ENCODE measurements around the gene SLC6A6.

Gene SLC6A6

DNA sequence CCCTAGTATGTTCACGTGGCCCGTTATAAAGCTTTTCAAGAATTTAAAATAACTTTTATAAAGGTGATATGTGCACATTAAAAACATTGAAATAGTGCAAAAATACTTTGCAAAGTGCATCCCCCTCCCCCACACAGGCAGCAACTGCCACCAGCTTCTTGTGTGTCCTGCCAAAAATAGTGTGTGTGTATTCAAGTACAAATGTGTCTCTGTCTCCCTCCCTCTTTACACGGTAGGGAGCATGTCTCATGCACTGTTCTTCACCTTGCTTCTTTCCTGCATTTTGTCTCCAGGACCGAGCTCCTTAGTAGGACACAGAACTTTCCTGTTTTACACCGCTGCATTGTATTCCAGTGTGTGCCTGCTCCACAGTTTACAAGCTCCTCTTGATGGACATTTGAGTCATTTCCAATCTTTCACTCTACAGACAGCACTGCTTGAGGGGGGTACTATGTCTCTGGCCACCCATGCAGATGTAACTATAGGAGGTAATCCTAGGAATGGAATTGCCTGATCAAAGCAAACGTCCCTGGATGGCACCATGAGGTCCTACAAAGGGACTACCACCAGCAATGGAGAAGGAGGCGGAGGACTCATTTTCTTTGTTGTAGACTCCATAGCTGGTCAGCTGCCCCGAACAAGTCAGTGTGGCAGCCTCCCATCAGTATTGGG, 52.4 kb downstream of the SLC6A6 start:
- DNase-seq (ENCODE audit: low spot score): no peak

DNA sequence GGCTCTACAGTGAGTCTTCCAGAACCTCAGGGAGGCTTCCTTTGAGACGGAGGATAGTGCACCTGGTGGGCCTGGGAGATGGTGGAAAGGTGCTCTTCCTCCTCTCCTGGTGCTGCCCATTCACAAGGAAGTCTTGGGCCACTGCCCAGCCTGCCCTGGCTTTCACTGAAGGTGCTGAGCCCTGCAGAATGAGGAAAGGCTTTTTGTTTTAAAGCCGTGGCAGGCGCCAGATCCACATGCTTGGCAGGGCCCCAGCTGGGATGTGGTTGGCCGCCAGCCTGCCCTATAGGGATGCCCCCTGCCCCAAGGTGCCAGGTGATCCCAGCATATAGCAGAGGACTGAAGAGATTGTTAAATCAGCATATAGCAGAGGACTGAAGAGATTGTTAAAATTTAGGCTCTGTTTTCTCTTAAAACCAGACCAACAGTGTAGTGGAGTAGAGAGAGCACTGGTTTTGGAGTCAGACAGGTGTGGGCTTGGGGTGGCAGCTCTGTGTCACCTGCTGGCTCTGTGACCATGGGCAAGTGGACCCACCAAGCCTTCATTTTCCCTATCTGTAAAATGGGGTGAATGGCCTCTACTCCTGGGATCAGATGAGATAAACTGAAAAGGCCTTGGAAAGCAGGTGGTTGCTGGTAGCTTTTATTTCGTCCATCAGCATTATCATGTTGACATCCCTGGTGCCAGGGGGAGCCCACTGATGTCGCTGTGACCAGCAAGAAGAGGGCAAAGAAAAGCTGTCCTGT, 53.3 kb downstream of the SLC6A6 start:
- no peak for DNase-seq (ENCODE audit: low spot score)

GRCh38 chr3:14456794-14457193, 54.4 kb downstream of the SLC6A6 start:
- no peak for DNase-seq (ENCODE audit: low spot score)

- DNase-seq (ENCODE audit: low spot score): no peak
Measured at GRCh38 chr3:14457481-14457880, 55.1 kb downstream of the SLC6A6 start.

GRCh38 chr3:14457999-14458398, 55.6 kb downstream of the SLC6A6 start:
- DNase-seq (ENCODE audit: low spot score): no peak

DNA sequence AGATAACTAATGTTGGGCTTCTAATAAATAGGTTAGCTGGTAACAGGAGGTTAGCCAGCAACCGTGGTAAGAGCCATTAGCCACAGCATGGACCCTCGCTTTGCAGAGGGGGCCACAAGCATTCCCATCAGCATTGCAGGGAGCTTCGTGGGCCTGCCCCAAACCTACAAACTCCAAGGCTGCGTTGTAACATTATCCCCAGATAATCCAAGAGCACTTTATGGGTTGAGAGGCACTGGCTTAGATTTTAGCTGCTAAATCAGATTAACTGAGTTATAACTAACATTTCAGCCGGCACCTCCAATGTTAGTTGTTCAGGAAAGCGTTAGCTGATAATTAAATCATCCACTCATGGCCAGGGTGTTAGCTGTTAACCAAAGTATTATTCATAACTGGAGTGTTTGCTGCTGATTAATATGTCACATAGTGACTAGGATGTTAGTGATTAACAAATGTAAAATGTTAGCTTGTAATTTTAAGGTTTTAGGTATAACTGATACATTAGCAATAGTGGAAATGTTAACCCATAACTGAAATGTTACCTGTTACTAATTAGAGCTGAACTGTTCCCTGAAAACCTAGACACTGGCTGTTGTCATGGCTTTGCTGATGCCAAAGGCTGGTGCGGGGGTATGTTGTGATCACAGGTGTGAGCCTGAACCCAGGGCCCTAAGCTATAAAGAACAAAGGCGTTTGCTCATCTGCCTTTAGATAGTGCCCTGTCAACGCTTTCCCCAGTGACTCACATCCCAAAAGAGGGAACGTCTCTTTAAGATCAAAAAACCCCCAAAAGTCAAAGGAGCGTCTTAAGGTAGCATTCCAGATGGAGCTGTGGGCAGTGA, 56.2 kb downstream of the SLC6A6 start:
- no peak for DNase-seq (ENCODE audit: low spot score)

DNA sequence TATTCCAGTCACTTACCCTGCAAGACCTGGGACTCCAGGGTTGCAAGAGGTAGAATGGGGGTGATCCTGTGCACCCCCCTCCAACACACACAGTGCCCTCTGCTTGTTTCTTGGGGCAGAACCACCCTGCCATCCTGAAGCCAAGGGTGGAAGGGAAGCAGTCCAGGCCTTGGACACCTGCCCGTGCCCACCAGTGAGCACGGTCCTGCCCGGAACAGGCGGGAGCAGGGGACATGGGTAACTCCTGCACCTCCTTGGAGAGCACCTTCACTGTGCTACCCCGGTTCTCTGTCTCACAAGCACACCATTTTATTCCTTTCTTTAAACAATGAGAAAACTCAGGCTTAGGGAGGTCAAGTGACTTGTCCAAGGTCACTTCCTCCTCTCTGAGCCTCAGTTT, 57.0 kb downstream of the SLC6A6 start:
- no peak for DNase-seq (ENCODE audit: low spot score)

DNA sequence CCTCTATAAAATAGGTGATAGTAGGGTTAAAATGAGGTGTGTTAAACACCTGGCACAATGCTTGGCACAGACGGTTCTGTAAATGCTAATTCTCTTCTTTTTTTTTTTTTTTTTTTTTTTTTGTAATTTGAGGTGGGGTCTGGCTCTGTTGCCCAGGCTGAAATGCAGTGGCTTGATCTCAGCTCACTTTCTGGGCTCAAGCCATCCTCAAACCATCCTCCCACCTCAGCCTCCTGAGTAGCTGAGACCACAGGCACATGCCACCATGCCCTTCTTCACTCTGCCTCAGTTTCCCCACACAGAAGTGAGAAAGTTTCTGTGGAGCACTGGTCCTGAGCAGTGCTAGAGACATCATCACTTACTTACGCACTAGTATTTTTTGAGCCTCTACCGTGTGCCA, 57.4 kb downstream of the SLC6A6 start:
- DNase-seq (ENCODE audit: low spot score): no peak

- no peak for DNase-seq (ENCODE audit: low spot score)
Measured at GRCh38 chr3:14460342-14461005, 58.1 kb downstream of the SLC6A6 start.

DNA sequence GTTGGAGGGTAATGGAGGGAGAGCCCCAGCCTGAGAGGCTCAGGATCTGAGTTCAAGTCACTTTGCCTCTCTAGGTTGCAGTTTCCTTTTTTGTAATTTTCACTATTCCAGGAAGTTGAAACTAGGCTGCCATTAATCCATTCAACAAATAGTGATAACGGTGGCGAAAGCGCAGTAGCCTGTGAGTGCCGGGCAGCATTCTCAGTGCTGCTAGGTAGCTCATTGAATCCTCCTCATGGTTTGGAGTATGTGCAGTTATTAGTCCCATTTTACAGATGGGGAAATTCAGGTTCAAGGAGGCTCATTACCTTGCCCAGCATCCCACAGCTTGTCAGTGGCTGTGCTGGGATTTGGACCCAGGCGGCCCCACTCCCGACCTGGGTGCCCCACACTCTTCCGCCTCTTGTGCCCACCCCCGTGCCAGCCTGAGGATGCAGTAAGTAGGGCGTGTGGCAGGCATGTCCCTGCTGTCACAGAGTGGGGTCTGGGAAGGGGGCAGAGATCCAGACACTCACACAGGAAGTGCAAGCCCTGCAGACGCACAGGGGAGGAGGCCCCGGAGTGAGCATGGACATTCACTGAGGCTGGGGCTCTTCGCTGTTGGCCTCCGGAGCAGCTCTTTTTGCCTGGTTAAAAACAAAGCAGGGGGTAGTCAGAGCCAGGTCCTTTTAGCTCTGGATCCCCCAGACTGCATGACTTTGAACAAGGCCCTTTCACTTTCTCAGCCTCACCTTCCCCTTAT, 58.8 kb downstream of the SLC6A6 start:
- no peak for DNase-seq (ENCODE audit: low spot score)

GRCh38 chr3:14461748-14462324, 59.4 kb downstream of the SLC6A6 start:
- no peak for DNase-seq (ENCODE audit: low spot score)

DNA sequence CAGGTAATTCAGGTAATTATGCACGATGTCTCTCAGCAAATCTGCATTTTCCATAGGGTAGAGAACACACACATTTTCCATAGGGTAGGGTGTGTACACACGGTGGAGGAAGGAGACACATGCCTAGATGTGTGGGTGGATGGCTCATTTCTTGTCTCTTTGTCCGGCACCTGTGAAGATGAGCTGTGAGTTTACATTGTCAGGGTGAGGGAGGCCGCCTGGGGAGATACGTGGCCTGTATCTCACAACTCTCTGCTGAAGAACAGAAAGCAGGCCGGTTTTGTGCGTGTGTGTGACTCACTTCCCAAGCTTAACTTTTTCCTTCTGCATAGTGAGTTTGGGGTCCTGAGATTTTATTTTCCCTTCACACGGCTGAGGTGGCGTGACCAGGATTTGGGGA, 60.3 kb downstream of the SLC6A6 start:
- DNase-seq (ENCODE audit: low spot score): no peak

- DNase-seq (ENCODE audit: low spot score): no peak
Measured at GRCh38 chr3:14463330-14464140, 61.1 kb downstream of the SLC6A6 start.

- no peak for DNase-seq (ENCODE audit: low spot score)
Measured at GRCh38 chr3:14464141-14464465, 61.7 kb downstream of the SLC6A6 start.

- no peak for DNase-seq (ENCODE audit: low spot score)
Measured at GRCh38 chr3:14464521-14464920, 62.1 kb downstream of the SLC6A6 start.

- no peak for DNase-seq (ENCODE audit: low spot score)
Measured at GRCh38 chr3:14465425-14465824, 63.0 kb downstream of the SLC6A6 start.

- no peak for DNase-seq (ENCODE audit: low spot score)
Measured at GRCh38 chr3:14466179-14466903, 63.9 kb downstream of the SLC6A6 start.

DNA sequence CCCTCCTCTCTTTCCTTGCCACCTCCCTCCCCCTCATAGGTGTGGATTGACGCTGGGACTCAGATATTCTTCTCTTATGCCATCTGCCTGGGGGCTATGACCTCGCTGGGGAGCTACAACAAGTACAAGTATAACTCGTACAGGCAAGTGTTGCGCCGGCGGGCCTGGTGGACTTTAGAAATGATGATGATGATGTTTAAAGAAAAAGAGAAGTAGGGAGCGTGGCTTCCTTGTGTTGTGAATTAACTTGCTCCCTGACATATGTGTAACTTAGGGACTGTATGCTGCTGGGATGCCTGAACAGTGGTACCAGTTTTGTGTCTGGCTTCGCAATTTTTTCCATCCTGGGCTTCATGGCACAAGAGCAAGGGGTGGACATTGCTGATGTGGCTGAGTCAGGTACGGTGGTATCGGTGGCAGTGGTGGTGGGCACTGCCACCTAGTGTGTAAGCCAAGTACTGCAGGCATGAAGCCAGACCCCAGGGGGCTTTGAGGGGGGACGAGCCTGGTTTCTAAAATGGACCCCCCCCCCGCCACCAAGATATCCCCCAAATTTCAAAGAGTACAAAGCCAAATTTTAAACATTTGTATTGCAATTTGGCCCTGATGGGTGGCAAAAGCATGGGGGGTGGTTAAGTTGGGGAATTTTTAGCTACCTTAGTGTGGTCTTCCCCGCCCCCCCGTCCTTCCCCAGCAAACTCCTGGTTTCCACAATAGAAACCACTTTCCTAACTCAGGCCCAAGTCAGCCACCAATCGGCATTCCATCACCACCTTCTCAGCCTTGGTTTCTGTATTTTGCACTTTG, 65.6 kb downstream of the SLC6A6 start:
- no peak for DNase-seq (ENCODE audit: low spot score)

DNA sequence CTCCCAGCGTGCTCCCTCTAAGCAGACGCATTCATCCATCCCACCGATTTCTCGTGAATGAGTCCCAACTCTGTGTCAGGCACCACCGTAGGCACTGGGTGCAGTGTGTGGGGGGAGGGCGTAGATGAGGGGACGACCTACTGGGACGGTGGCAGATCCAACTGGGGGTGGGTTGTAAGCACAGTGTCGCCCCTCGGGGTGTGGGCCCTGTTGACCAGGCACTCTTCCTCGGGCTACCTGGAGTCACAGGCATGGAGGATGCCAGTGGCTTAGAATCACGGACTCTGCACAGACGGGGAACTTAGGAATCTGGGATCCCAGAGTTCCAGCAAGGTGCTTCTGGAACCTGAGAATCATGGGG, 66.2 kb downstream of the SLC6A6 start:
- DNase-seq (ENCODE audit: low spot score): no peak

All from left forelimb (tissue), 1 donor.